Mucosa of gallbladder (tissue), 1 donor: ENCODE results near the gene FCN3. TPM values are rescaled to one million over a fixed set of nuclear protein-coding genes. Genes with fewer than 3 reads are reported as not detected.

Source experiments
- DNase-seq: peaks from one replicate; pipeline ENCODE4 v3.0.0-alpha.2; 2020; ENCODE audit warnings: low spot score
- total RNA-seq: library from RNA; stranded (reverse); gene quantifications from one replicate; pipeline ENCODE4 v1.2.1, GENCODE V29; 2021
- donor health status: DM: no; HTN: no; CAD: no.

Gene FCN3
- total RNA-seq, 1 donor from 2014 or later = 3.5 TPM

- DNase-seq = no peak
These were observed 16.3 kb downstream of the FCN3 start for GRCh38 chr1:27358038-27358927.

- DNase-seq = peak; percentile 64
These were observed 17.2 kb downstream of the FCN3 start for GRCh38 chr1:27357281-27358037.

- DNase-seq = peak; percentile 58
These were observed 17.9 kb downstream of the FCN3 start for GRCh38 chr1:27356619-27357280.

- DNase-seq = no peak
These were observed 18.4 kb downstream of the FCN3 start for GRCh38 chr1:27356277-27356618.

GRCh38 chr1:27355683-27356082, 18.9 kb downstream of the FCN3 start:
- no peak for DNase-seq

GRCh38 chr1:27353629-27354028, 21.0 kb downstream of the FCN3 start:
- DNase-seq = no peak

- no peak for DNase-seq
These were observed 21.5 kb downstream of the FCN3 start for GRCh38 chr1:27353166-27353565.

GRCh38 chr1:27351541-27352107, 23.0 kb downstream of the FCN3 start:
- DNase-seq = no peak

- DNase-seq = no peak
These were observed 23.7 kb downstream of the FCN3 start for GRCh38 chr1:27350663-27351540.

- peak; percentile 64 for DNase-seq
These were observed 24.6 kb downstream of the FCN3 start for GRCh38 chr1:27349784-27350662.

GRCh38 chr1:27348861-27349783, 25.5 kb downstream of the FCN3 start:
- DNase-seq = peak; percentile 68

GRCh38 chr1:27346991-27347624, 27.5 kb downstream of the FCN3 start:
- no peak for DNase-seq

- no peak for DNase-seq
These were observed 28.3 kb downstream of the FCN3 start for GRCh38 chr1:27346357-27346756.

- no peak for DNase-seq
These were observed 29.4 kb downstream of the FCN3 start for GRCh38 chr1:27345272-27345671.

GRCh38 chr1:27343639-27344025, 31.0 kb downstream of the FCN3 start:
- DNase-seq = no peak

GRCh38 chr1:27342778-27343638, 31.6 kb downstream of the FCN3 start:
- DNase-seq = no peak

GRCh38 chr1:27342391-27342777, 32.2 kb downstream of the FCN3 start:
- no peak for DNase-seq
